Activated CD4-positive, alpha-beta T cell treated with anti-CD3 and anti-CD28 coated beads, Interleukin-2, Interleukin-6, amounts not matched to agents 100 ng/mL and 50 ng/mL, durations not matched to agents 16 hours and 8 hours (primary cell): ENCODE data around the gene BSG.

Experiments used
- DNase-seq: peaks from one replicate; pipeline ENCODE4 v3.0.0-alpha.2; 2020

Gene BSG

GRCh38 chr19:540867-541637, 31.3 kb upstream of the BSG start:
- no peak for DNase-seq

DNA sequence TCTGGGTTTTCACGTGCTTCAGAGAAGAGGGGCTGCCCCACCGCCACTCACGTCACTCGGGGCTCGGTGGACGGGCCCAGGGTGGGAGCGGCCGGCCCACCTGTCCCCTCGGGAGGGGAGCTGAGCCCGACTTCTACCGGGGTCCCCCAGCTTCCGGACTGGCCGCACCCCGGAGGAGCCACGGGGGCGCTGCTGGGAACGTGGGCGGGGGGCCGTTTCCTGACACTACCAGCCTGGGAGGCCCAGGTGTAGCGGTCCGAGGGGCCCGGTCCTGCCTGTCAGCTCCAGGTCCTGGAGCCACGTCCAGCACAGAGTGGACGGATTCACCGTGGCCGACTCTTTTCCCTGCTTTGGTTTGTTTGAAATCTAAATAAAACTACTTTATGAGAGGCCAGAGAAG, 30.7 kb upstream of the BSG start:
- DNase-seq, result no peak

- DNase-seq, result no peak
Measured at GRCh38 chr19:542173-542866, 30.1 kb upstream of the BSG start.

DNA sequence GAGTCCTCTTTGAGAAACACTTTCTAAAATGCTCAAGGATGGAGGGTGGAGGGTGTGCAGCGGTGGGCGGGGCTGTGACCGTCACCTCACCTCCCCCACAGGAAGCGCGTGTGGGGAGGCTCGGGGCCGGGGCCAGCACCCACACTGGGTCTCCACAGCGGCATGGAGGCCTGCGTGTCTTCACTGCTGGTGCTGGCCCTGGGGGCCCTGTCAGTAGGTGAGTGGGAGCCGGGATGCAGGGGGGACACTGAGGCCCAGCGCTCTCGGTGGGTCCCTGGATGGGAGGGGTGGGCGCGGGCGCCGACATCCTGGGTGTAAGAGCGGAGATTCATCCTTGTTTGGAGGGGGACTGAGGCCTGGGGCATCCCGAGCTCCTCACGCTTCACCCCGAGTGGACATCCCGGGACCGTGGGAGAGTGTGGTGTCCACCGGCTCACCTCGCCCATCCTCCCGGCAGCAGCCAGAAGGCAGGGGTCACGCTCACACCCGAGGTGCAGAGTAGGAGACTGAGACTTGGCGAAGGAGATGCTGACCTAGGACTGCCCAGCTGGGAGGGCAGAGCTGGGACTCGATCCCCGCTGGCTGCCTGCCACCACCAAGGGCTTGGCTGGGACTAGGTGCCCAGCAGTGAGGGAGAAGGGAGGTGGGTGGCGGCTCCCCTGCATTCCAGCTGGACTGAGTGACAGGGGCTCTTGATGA, 28.3 kb upstream of the BSG start, which contains the start of gene GZMM:
Gene GZMM (plus strand): TSS at position 144 of the 699 bp plus-strand sequence. CDS start 19 bp downstream, at position 163.
- DNase-seq, result peak; percentile 73

- no peak for DNase-seq
Measured at GRCh38 chr19:547117-547516, 25.3 kb upstream of the BSG start.

DNA sequence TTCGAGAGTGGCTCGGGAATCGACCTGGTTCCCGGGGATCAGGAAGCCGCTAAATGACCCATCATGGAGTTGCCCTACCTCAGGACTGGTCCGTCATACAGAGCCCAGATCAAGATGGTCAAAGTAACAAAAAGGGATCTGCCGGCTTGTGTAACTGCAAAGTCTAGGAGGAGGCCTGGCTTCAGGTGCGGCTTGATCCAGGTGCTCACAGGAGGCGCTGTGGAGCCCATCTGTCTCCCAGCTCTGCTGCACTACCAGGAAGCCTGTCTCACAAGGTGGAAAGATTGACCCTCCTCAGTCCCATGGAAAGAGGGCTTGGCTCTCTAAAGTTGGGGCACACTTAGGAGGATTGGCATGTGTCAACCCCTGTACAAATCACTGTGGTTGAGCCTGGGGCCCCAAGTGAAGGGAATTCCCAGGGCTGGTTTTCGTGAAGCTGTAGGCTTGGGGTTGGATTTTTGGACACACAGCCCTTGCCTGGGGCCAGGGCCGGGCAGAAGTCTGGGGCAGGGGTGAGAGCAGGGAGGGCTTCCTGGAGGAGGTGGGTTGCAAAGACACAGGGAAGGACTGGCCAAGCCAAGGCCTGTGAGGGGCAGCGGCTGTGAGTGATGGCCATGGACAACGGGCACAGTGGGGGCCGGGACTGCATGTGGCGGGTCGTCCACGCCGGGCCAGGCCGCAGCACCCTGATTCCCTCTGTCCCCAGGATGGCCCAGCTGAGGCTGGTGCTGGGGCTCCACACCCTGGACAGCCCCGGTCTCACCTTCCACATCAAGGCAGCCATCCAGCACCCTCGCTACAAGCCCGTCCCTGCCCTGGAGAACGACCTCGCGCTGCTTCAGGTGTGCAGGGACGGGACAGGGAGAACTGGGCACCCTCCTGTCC, 24.3 kb upstream of the BSG start:
- no peak for DNase-seq

- no peak for DNase-seq
Measured at GRCh38 chr19:548886-549830, 23.2 kb upstream of the BSG start.

DNA sequence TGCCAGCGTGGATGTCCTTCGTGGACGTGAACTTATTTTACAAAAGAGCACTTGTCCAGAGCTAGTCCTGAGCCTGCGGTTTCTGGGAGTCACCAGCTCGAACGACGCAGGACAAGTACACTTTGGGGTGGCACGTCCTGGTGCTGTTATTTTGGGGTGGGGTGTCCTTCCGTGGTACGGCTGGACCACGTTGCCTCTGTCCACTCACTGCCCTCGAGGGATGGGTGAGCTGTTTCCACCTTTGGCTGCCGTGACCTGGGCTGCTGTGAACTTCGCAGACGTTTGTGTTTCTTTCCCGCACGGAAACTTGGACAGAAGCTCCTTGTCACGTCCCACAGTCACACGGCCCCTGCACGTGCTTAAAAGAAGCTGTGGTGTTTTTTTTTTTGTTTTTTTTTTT, 17.6 kb upstream of the BSG start:
- DNase-seq, result no peak

DNA sequence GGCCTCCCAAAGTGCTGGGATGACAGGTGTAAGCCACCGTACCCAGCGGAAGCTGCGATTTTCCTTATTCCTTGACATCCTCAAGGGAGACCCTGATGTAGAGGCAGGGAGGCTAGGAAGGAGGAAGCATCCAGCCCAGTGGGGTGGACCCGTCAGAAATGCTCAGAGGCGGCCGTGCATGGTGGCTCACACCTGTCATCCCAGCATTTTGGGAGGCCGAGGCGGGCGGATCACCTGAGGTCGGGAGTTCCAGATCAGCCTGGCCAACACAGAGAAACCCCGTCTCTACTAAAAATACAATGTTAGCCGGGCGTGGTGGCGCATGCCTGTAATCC, 17.0 kb upstream of the BSG start:
- no peak for DNase-seq

DNA sequence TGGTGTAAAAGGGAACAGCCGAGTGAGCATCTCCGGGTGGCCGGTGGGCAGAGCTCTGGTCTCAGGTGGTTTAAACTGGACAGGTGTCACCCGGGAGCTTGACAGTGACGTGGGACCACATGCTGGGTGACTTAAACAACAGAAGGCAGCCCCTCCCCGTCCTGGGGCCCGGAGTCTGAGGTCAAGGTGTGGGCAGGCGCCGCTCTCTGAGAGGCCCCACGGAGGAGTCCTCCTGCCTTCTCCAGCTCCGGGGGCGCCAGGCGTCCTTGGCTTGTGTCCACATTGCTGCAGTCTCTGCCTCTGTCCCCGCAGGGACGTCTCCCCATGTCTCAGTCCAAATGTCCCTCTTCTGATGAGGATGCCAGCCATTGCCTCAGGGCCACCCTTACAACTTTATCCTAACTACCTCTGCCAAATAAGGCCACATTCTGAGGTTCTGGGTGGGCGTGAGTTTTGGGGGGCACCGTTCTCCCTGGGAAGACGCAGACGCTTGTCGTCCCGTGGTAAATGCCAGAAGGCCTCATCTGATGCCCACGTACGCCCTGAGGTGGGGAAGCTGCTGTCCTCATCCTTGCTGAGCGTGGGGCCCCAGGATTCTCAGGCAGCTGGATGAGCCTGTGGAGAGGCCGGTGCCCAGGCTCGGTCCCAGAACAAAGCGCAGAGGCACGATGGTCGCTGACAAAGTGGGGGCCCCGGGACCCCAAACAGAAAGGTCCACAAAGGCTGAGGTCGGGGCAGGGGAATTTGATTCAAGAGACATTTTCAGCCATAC, 15.6 kb upstream of the BSG start:
- no peak for DNase-seq

- DNase-seq, result no peak
Measured at GRCh38 chr19:558770-559439, 13.5 kb upstream of the BSG start.

GRCh38 chr19:560121-560520, 12.3 kb upstream of the BSG start:
- no peak for DNase-seq

DNA sequence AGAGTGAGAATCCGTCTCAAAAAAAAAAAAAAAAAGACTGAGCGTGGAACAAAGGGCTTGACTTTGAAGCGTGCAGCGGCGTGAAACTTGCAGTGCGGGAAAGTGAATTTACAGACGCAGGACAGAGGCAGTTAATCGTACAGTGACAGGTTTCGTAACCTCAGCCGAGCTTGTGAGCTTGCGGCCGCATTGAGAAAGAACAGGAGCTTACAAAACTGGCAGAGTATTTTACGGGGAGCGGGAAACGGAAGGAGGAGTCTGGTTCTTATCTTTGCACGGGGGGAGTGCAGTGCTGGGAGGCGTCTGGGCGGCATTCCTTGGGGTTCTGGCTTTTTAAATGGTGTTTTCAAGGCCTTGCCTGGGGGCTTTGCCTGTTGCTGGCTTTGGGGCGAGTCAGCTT, 6.0 kb upstream of the BSG start:
- no peak for DNase-seq

- DNase-seq, result no peak
Measured at GRCh38 chr19:566844-567243, 5.6 kb upstream of the BSG start.

DNA sequence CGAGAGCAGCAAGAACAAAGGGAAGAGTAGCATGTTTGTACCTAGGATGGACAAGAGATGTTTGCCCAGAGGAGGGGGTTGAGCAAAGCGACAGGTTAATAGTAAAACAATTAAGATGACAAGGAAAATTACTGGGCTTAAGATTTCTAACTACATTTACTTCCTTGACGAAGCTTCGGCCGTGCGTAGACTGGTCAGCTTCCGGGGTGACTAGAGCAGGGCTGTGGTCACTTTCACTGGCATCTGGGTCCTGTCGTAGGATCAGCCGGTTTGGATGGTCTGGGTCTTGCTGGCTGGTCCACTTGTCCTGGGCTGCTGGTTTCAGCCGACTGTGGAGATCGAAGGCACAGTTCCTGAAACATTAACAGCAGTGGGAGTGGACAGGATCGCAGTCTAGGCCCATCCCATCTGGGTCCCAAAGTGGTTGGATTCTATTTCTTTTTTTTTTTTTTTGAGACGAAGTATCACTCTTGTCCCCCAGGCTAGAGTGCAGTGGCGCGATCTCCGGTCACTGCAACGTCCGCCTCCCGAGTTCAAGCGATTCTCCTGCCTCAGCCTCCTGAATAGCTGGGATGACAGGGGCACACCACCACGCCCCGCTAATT, 5.0 kb upstream of the BSG start:
- no peak for DNase-seq

- no peak for DNase-seq
Measured at GRCh38 chr19:570251-570686, 2.1 kb upstream of the BSG start.

DNA sequence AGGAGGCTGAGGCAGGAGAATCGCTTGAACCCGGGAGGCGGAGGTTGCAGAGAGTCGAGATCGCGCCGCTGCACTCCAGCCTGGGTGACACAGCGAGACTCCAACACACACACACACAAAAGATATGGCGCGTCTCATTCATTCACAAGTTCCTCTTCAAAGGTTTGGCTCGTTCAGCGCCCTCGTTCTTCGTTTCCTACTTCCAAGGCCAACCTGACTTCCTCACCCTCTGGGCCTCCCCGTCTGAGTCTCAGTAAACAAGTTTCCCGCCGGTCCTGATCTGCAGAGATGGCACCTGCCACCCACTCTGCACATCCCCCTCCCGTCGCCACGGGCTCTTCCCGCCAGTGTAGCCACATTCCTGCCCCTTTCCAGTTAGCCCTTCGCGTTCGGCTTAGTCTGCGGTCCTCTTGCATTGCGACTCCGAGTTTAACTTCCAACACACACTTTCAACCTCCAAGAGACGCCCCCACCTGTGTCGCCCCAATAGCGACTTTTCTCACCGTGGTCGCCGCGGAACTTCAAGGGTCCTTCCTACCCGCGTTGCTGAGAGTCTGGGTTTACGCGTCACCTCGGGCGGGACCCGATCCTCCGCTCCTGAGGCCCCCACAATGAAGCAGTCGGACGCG, 1.3 kb upstream of the BSG start:
- DNase-seq, result peak; percentile 64

GRCh38 chr19:571566-571974, 826 bp upstream of the BSG start:
- peak; percentile 38 for DNase-seq

DNA sequence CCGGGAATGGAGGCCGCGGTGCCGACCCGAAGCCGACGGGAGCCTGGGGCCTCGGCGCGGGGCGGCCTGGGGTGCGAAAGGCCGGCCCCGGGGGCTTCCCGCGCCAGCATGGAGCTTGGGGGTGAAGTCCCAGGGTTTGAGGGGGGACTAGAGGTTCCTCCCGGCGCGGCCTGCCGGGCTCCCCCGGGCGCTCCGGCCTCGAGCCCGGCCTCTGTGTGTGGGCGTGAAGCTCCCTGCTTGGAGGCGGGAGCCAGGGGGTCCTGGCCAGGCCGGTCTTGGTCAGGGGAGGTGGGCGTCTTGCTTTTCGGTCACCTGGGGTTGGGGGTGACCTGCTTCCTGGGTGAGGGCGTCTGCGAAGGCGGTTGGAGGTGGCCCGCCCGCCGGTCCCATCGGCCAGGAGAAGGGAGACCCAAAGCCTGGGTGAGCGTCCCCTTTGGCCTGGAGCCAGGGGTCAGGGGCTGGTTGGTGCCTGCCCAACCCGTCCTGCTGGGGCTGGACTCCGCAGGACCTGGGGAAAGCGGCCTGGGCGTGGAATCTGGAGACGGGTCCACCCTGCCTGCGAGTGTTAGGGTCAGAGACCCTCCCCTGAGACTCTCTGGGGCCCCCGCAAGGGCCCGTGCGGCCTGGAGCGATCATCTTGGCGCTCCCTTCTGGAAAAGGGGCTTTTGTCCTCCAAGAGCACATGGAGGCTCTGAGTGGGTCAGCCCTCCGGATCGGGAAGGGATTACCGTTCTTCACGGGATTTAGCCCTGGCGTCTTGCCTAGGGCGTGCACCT, 535 bp downstream of the BSG start:
- DNase-seq, result no peak
